ENCODE data around the gene ARL16. TPM values are rescaled to one million over a fixed set of nuclear protein-coding genes. Genes with fewer than 3 reads are reported as not detected.

The ARL16 gene
- total RNA-seq, 2 experiments from 2014 or later, result 17.5 to 17.8 TPM

- Mint-ChIP-seq H3K4me1 (peaks cover 38% of the 10 kb centered on the region), H3K27ac (no peak overlapping the region), H3K9me3 (no peaks in the 10 kb centered on the region), H3K4me3 (no peak overlapping the region), H3K36me3 (ENCODE audit: low read depth) (peaks cover 32% of the 10 kb centered on the region), H3K27me3 (no peaks in the 10 kb centered on the region)
- ChIA-PET POLR2A (interaction anchor here (1.0 to 1.3 kb wide), 2 partner anchors 13 to 23 kb away, joined by 3 read pairs; no protein-coding TSS in a partner anchor), CTCF (no interaction called here)
- DNase-seq, result no peak
Observed at GRCh38 chr17:81707725-81708646, 24.4 kb upstream of the ARL16 start.

- Mint-ChIP-seq H3K27me3 (no peaks in the 10 kb centered on the region), H3K36me3 (ENCODE audit: low read depth) (peaks cover 42% of the 10 kb centered on the region), H3K4me3 (no peak overlapping the region), H3K4me1 (peaks cover 38% of the 10 kb centered on the region), H3K27ac (no peak overlapping the region), H3K9me3 (no peaks in the 10 kb centered on the region)
- POLR2A ChIA-PET, result interaction anchor here (0.9 to 1.4 kb wide), 4 partner anchors 12 to 24 kb away, joined by 3 to 8 read pairs (median 3); partner anchors contain the start of genes ARL16 and HGS
- CTCF ChIA-PET, result no interaction called here
- DNase-seq, result no peak
Observed at GRCh38 chr17:81706757-81707624, 23.4 kb upstream of the ARL16 start.

DNA sequence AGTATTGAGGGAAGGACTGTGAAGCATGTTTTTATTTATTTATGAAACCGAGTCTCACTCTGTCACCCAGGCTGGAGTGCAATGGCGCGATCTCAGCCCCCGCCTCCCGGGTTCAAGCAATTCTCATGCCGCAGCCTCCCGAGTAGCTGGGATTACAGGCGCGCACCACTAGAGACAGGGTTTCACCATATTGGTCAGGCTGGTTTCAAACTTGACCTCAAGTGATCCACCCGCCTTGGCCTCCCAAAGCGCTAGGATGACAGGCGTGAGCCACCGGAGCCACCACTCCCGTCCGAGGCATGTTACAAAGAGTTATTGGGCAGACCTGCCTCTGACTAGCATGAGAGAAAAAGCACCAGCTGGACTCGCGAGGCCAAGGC is 22.6 kb upstream of the ARL16 start:
- ChIA-PET POLR2A (interaction anchor here (0.9 to 1.4 kb wide), 2 partner anchors 16 to 23 kb away, joined by 3 to 8 read pairs; partner anchors contain the start of genes ARL16 and HGS), CTCF (no interaction called here)
- no peak overlapping the region for H3K4me3 Mint-ChIP-seq
- no peak overlapping the region for H3K27ac Mint-ChIP-seq
- DNase-seq, result no peak
- H3K36me3 Mint-ChIP-seq (ENCODE audit: low read depth), result peaks cover 48% of the 10 kb centered on the region
- H3K4me1 Mint-ChIP-seq, result peaks cover 41% of the 10 kb centered on the region
- H3K9me3 Mint-ChIP-seq, result no peaks in the 10 kb centered on the region
- H3K27me3 Mint-ChIP-seq, result no peaks in the 10 kb centered on the region

DNA sequence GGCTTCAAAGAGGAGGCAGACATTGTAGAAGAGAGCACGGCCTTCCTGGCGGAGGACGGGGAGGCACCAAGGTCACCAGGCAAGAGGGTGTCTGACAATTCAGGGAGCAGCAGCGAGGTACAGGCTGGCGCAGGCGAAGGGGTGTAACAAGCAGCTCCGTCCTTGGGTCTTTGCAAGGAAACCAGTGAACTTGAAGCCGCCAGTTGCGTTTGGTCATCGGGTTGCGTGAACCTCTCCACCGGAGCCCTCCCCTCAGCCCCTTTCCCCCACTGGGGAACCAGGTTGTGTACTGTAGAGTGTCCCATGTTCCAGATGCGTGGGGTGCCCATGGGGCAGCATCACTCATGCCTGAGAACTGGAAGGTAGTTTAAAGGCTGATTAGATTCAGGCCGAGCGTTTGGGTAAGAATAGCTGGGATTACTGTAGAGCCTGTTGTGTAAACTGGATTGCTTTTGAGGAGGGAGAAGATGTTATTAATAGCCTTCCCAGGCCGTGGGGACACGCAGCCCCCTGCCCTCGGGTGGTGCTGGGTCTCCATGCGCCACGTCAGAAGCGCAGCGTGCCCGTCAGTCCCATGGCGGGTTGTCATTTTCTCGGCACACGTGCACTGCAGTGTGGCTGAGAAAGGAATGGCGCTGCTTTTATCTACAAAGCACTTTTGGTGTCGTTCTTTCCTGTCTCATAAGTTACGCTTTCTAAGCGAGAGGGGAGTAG is 22.1 kb upstream of the ARL16 start:
- H3K36me3 Mint-ChIP-seq (ENCODE audit: low read depth), result peaks cover 53% of the 10 kb centered on the region
- no peak overlapping the region for H3K4me3 Mint-ChIP-seq
- H3K4me1 Mint-ChIP-seq, result peaks cover 41% of the 10 kb centered on the region
- ChIA-PET POLR2A (interaction anchor here (1.6 to 5.3 kb wide), 2 partner anchors 16 to 22 kb away, joined by 7 to 111 read pairs; partner anchors contain the start of genes ARL16 and HGS), CTCF (no interaction called here)
- H3K9me3 Mint-ChIP-seq, result no peaks in the 10 kb centered on the region
- H3K27me3 Mint-ChIP-seq, result no peaks in the 10 kb centered on the region
- peak overlapping the region; percentile 0 for H3K27ac Mint-ChIP-seq
- no peak for DNase-seq

GRCh38 chr17:81703747-81704654 is 20.4 kb upstream of the ARL16 start:
- Mint-ChIP-seq H3K27me3 (no peaks in the 10 kb centered on the region), H3K36me3 (ENCODE audit: low read depth) (peaks cover 56% of the 10 kb centered on the region), H3K4me3 (peak overlapping the region; percentile 76), H3K27ac (peak overlapping the region; percentile 75), H3K9me3 (no peaks in the 10 kb centered on the region), H3K4me1 (peaks cover 36% of the 10 kb centered on the region)
- DNase-seq, result no peak
- CTCF ChIA-PET, result interaction anchor here (1.2 to 4.4 kb wide), 3 partner anchors 20 to 39 kb away, joined by 3 to 42 read pairs (median 18); partner anchors contain the start of genes ARL16 and HGS
- POLR2A ChIA-PET, result interaction anchor here (0.8 to 5.3 kb wide), 30 partner anchors 7 to 594 kb away, joined by 3 to 111 read pairs (median 8); partner anchors contain the start of genes ACTG1, ALYREF, ANAPC11 and ARHGDIA

DNA sequence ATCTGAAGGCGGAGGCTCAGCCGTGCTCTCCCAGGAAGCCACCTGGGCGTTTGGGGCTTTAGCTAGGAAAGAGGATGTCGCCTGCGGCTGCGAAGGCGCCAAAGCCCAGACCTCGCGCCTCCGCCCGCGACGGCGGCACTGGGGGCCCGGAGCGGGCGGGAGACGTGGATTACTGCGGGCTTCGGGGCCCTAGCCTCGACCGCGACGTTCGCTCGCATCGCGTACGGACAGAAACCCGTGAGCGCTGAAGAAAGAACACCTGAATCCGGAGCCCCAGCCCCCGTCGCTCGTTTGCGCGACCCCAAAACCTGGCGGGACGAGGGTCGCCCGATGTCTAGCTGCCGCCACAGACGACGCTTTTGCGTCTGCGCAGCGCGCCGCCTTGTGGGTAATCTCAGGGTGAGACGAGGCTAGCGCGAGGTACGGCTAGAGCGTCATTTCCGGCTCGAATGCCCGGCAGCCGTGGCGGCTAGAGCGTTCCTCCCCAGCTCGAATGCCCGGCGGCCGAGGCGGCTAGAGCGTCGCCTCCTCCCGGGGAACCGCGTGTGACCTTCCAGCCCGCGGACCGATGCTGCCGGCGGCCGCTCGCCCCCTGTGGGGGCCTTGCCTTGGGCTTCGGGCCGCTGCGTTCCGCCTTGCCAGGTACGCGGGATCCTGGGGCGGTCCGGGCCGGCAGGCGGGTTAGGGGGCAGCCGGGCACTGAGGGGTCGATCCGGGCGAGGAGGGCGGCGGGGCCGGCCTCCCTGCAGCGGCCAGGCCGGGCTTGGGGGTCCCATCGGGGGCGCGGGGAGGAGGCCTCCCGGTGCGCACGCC is 19.5 kb upstream of the ARL16 start, which contains the start of gene MRPL12:
Gene MRPL12 (plus strand): TSS at position 434 of the 813 bp plus-strand sequence. CDS start 135 bp downstream, at position 569.
- Mint-ChIP-seq H3K27ac (peak within 1 kb of the TSS; percentile 94), H3K27me3 (no peaks in the 10 kb centered on the region), H3K36me3 (ENCODE audit: low read depth) (peaks cover 61% of the 10 kb centered on the region), H3K9me3 (no peaks in the 10 kb centered on the region), H3K4me1 (peaks cover 36% of the 10 kb centered on the region), H3K4me3 (peak within 1 kb of the TSS; percentile 95)
- CTCF ChIA-PET, result interaction anchor here (0.7 to 4.4 kb wide), 5 partner anchors 8 to 157 kb away, joined by 3 to 42 read pairs (median 4); partner anchors contain the start of genes ARL16 and HGS
- peak; percentile 91 for DNase-seq
- POLR2A ChIA-PET, result interaction anchor here (0.8 to 5.3 kb wide), 41 partner anchors 8 to 595 kb away, joined by 3 to 111 read pairs (median 5); partner anchors contain the start of genes ACTG1, ALYREF, ANAPC11 and ARHGDIA

GRCh38 chr17:81701288-81702071 is 17.9 kb upstream of the ARL16 start:
- H3K9me3 Mint-ChIP-seq, result no peaks in the 10 kb centered on the region
- peak overlapping the region; percentile 95 for H3K4me3 Mint-ChIP-seq
- H3K27me3 Mint-ChIP-seq, result no peaks in the 10 kb centered on the region
- peak; percentile 39 for DNase-seq
- peaks cover 36% of the 10 kb centered on the region for H3K4me1 Mint-ChIP-seq
- POLR2A ChIA-PET, result interaction anchor here (1.2 to 5.3 kb wide), 20 partner anchors 8 to 329 kb away, joined by 3 to 111 read pairs (median 9); partner anchors contain the start of genes ACTG1, ALYREF, ANAPC11 and ARHGDIA
- peaks cover 72% of the 10 kb centered on the region for H3K36me3 Mint-ChIP-seq (ENCODE audit: low read depth)
- peak overlapping the region; percentile 94 for H3K27ac Mint-ChIP-seq
- CTCF ChIA-PET, result interaction anchor here (0.8 to 4.4 kb wide), 4 partner anchors 8 to 36 kb away, joined by 3 to 42 read pairs (median 10); partner anchors contain the start of genes ARL16 and HGS

GRCh38 chr17:81700353-81701287 is 17.0 kb upstream of the ARL16 start:
- Mint-ChIP-seq H3K4me1 (peaks cover 30% of the 10 kb centered on the region), H3K36me3 (ENCODE audit: low read depth) (peaks cover 67% of the 10 kb centered on the region), H3K27ac (peak overlapping the region; percentile 18), H3K4me3 (peak overlapping the region; percentile 7), H3K27me3 (no peaks in the 10 kb centered on the region), H3K9me3 (no peaks in the 10 kb centered on the region)
- CTCF ChIA-PET, result interaction anchor here (4.4 kb wide), 1 partner anchor 17 kb away, joined by 42 read pairs; the partner anchor contains the start of genes ARL16 and HGS
- POLR2A ChIA-PET, result interaction anchor here (1.4 to 5.3 kb wide), 6 partner anchors 13 to 225 kb away, joined by 4 to 111 read pairs (median 30); partner anchors contain the start of genes ARHGDIA, ARL16, CCDC137 and HGS
- DNase-seq, result no peak
